Inferior parietal cortex (tissue), 1 donor: ENCODE results near the gene MYOCOS.

Source experiments
- DNase-seq: peaks from one replicate; pipeline ENCODE4 v3.0.0-alpha.2; 2016; ENCODE audit errors: extremely low spot score

The MYOCOS gene

GRCh38 chr1:171663036-171663853 is 41.2 kb downstream of the MYOCOS start:
- no peak for DNase-seq

- no peak for DNase-seq
Measured at GRCh38 chr1:171663854-171664575, 42.0 kb downstream of the MYOCOS start.

GRCh38 chr1:171664976-171665375 is 42.9 kb downstream of the MYOCOS start:
- no peak for DNase-seq

GRCh38 chr1:171666114-171666769 is 44.2 kb downstream of the MYOCOS start:
- no peak for DNase-seq

GRCh38 chr1:171668372-171668771 is 46.3 kb downstream of the MYOCOS start:
- DNase-seq, result no peak

- no peak for DNase-seq
Measured at GRCh38 chr1:171670739-171671138, 48.7 kb downstream of the MYOCOS start.

- DNase-seq, result no peak
Measured at GRCh38 chr1:171674431-171675405, 52.7 kb downstream of the MYOCOS start.
